Measurements from ENCODE around the gene ZSCAN26. TPM values are rescaled to one million over a fixed set of nuclear protein-coding genes. Genes with fewer than 3 reads are reported as not detected.

ZSCAN26 gene
- 1 to 10 TPM; 9.6 to 9.9 TPM for total RNA-seq
- polyA plus RNA-seq (ENCODE audit: insufficient read length in 6 of 6), result 10 to 100 TPM; 34.4 to 50.2 (median 40.3) TPM
- long read RNA-seq, donor 1, partial matches to known transcripts, result 0 of 8 reads
- long read RNA-seq, donor 1, other reads (novel, unspliced or antisense), result 0 of 8 reads
- long read RNA-seq, donor 2, partial matches to known transcripts, result 0 of 8 reads
- long read RNA-seq, donor 2, other reads (novel, unspliced or antisense), result 0 of 8 reads
- long read RNA-seq, donor 3, partial matches to known transcripts, result 0 of 6 reads
- long read RNA-seq, donor 3, other reads (novel, unspliced or antisense), result 0 of 6 reads
- long read RNA-seq, donor 4, partial matches to known transcripts, result 0 of 5 reads
- long read RNA-seq, donor 4, other reads (novel, unspliced or antisense), result 1 of 5 reads
- long read RNA-seq, donor 5, partial matches to known transcripts, result 0 of 6 reads
- long read RNA-seq, donor 5, other reads (novel, unspliced or antisense), result 0 of 6 reads
- long read RNA-seq, donor 6, transcript ZSCAN26-202 (4 exons, 2,835 nt), result major isoform, 5 of 7 reads
- long read RNA-seq, donor 6, partial matches to known transcripts, result 0 of 7 reads
- long read RNA-seq, donor 6, other reads (novel, unspliced or antisense), result 0 of 7 reads
- long read RNA-seq, donor 7, partial matches to known transcripts, result 0 of 5 reads
- long read RNA-seq, donor 7, other reads (novel, unspliced or antisense), result 0 of 5 reads
- long read RNA-seq, donor 8, partial matches to known transcripts, result 0 of 1 reads
- long read RNA-seq, donor 8, other reads (novel, unspliced or antisense), result 0 of 1 reads
- long read RNA-seq, donor 9, result 0 reads
- long read RNA-seq, donor 10, partial matches to known transcripts, result 0 of 1 reads
- long read RNA-seq, donor 10, other reads (novel, unspliced or antisense), result 0 of 1 reads
- long read RNA-seq, donor 11, partial matches to known transcripts, result 28 of 35 reads
- long read RNA-seq, donor 11, other reads (novel, unspliced or antisense), result 0 of 35 reads
- long read RNA-seq, donor 12, partial matches to known transcripts, result 0 of 4 reads
- long read RNA-seq, donor 12, other reads (novel, unspliced or antisense), result 0 of 4 reads

DNA sequence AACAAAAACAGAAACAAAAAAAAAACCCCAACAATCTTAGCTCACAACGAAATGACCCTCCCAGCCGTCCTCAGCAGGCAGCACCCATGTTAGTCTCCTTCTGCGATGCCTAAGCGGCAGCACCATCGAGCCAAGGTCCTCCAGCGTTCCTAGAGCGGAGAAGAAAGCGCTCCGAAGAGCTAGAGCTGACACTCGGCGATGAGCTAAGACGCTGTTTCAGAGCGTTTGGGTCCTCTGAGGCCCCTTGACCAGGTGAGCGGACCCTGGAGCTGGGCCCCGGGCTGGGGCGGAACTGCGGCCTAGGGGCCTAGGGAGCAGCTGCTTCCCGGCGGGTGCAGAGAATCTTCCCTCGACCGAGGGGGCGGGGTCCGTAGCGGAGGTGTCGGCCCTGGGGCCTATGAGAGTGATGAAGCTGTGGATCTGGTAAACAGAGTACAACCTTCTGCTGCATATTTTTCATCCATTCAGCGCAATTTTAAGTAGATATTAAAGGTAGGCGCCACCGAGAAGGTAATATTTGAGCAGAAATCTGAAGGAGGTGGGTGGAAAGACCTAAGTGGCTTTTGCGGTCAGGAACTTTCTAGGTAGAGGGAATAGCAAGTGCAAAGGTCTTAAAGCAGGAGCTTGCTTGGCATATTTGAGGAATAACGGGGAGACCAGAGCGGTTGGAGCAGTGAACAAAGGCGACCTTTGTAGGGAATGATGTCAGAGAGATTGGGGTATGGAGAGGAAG is at the start of gene ZSCAN26:
ZSCAN26 (plus strand) TSS at position 182 of the 733 bp plus-strand sequence. CDS start 4,777 bp downstream, outside the sequence.
- Histone ChIP-seq H3K4me3 (peak within 1 kb of the TSS; percentile 51 to 68), H3K27ac (peak within 1 kb of the TSS; percentile 84 to 85), H3K9me3 (no peaks in the 10 kb centered on the region), H3K27me3 (peaks cover 0 to 5% of the 10 kb centered on the region in 2 donors), H3K36me3 (peaks cover 0 to 5% of the 10 kb centered on the region in 2 donors), H3K4me1 (peaks cover 0 to 29% of the 10 kb centered on the region in 2 donors)
- ATAC-seq (peak; percentile 98), DNase-seq (peak; percentile 85 to 93 (median 92))
- TF ChIP-seq, protein P1, sequence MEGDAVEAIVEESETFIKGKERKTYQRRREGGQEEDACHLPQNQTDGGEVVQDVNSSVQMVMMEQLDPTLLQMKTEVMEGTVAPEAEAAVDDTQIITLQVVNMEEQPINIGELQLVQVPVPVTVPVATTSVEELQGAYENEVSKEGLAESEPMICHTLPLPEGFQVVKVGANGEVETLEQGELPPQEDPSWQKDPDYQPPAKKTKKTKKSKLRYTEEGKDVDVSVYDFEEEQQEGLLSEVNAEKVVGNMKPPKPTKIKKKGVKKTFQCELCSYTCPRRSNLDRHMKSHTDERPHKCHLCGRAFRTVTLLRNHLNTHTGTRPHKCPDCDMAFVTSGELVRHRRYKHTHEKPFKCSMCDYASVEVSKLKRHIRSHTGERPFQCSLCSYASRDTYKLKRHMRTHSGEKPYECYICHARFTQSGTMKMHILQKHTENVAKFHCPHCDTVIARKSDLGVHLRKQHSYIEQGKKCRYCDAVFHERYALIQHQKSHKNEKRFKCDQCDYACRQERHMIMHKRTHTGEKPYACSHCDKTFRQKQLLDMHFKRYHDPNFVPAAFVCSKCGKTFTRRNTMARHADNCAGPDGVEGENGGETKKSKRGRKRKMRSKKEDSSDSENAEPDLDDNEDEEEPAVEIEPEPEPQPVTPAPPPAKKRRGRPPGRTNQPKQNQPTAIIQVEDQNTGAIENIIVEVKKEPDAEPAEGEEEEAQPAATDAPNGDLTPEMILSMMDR (IDR thresholded peaks at IDR 0.05), result no peak
- intact Hi-C loops (cut with DNase I), result no loop called here

DNA sequence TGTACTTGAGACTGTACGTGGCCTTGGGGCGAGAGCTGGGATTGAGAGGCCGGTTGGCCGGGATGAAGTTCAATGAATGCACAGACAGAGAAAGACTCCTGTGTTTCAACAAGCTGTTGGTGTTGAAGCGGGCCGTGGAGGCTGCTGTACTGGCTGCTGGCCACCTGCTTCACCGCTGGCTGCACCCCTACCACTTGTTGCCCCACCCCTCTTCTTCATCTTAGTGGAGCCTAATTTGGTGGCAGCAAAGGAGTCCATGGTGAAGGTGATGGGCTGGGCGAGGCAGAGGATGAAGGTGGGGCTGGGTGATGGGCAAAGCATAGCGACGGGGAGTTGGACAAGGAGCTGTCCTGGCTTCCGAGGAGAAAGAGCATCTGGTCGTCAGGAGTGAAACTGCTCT is 49.1 kb upstream of the ZSCAN26 start:
- ATAC-seq, result no peak
- TF ChIP-seq, protein P1 (IDR thresholded peaks at IDR 0.05), result no peak
- H3K36me3 ChIP-seq, result no peaks in the 10 kb centered on the region
- no peak overlapping the region for H3K27ac ChIP-seq
- DNase-seq, result no peak
- peak overlapping the region in 1 of 2 donors; percentile 58 for H3K4me3 ChIP-seq
- intact Hi-C loops (cut with DNase I), result no loop called here
- peaks cover 52 to 64% of the 10 kb centered on the region in 2 donors for H3K27me3 ChIP-seq
- peaks cover 0 to 16% of the 10 kb centered on the region in 2 donors for H3K4me1 ChIP-seq
- H3K9me3 ChIP-seq, result no peaks in the 10 kb centered on the region

DNA sequence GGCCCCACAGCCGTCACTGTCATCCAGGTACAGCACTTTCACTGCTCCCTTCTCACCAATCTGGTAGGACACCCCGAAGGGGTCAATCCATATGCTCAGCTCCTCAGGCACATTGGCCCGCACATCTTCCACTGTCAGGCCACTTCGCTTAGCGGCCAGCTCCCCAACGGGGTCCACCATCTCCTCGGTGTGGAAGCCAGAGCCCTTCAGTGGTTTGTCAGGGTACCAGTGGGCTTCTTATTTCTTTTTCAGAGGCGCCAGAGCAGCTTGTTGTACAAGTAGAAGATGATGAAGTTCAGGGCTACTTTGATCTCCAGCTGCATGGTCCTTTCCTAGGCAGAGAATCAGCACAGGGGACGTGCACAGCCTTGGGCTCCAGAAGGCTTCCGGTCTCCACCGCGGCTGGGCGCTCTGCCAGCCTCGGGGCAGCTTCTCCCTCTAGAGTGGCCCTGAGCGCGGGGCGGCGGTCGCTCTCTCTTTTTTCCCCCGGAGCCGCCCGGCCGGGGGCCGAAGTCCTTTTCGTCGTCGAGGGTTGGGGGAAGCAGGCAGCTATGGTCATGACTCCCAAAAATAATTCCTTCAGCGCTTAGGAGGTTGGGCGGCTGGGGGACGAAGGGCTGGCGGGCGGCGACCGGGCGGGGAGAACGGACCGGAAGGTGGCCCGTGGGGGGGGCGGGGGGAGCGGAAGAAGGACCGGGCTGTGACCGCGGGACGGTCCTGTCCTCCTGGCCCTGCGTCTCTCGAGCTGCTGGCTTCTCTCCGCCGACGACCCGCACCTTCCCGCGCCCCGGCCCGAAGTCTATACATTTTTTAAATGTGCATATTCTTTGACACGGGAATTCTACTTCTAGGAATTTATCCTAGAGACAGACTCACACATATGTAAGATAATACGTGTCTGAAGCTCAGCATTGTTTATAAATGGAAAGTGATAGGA is 48.4 kb upstream of the ZSCAN26 start:
- H3K27me3 ChIP-seq, result peaks cover 45 to 57% of the 10 kb centered on the region in 2 donors
- no peaks in the 10 kb centered on the region for H3K9me3 ChIP-seq
- H3K4me3 ChIP-seq, result peak overlapping the region; percentile 42 to 58
- DNase-seq (peak; percentile 54 to 94 (median 73)), ATAC-seq (peak; percentile 97)
- no peaks in the 10 kb centered on the region for H3K36me3 ChIP-seq
- peak overlapping the region in 1 of 2 donors; percentile 82 for H3K27ac ChIP-seq
- H3K4me1 ChIP-seq, result peaks cover 0 to 15% of the 10 kb centered on the region in 2 donors
- intact Hi-C loops (cut with DNase I), result no loop called here
- TF ChIP-seq, protein P1 (IDR thresholded peaks at IDR 0.05), result no peak
